Cerebellar nuclear complex (tissue), 1 donor: Measurements from ENCODE around the gene ETV3L.
A peak's percentile ranks its signal among the peaks of the same experiment; 100 is the strongest.

Source experiments
- DNase-seq, 2 experiments: peaks; one replicate each; lab custom pipeline; 2025; lab: John Stamatoyannopoulos, UW

Gene ETV3L

DNA sequence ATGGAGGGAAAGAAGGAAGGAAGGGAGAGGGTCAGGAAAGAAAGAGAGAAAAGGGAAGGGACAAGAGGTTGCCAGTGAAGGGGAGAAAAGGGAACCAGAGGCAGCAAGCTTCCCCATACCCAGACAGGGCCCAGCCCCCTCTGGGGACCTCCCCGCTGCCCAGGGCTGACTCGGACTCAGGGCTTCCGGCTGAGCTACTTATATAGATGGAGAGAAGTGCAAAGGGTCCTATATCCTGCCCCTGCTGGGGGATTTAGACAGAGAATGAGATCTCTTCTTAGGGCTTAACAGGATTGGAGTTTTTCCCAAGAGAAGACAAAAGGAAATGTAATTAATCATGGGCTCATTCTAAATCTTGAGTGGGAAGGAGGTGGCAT is at the start of gene ETV3L:
TSS of gene ETV3L (minus strand) at position 176 of the 377 bp plus-strand sequence. CDS start 285 bp downstream, outside the sequence.
- no peak for DNase-seq

DNA sequence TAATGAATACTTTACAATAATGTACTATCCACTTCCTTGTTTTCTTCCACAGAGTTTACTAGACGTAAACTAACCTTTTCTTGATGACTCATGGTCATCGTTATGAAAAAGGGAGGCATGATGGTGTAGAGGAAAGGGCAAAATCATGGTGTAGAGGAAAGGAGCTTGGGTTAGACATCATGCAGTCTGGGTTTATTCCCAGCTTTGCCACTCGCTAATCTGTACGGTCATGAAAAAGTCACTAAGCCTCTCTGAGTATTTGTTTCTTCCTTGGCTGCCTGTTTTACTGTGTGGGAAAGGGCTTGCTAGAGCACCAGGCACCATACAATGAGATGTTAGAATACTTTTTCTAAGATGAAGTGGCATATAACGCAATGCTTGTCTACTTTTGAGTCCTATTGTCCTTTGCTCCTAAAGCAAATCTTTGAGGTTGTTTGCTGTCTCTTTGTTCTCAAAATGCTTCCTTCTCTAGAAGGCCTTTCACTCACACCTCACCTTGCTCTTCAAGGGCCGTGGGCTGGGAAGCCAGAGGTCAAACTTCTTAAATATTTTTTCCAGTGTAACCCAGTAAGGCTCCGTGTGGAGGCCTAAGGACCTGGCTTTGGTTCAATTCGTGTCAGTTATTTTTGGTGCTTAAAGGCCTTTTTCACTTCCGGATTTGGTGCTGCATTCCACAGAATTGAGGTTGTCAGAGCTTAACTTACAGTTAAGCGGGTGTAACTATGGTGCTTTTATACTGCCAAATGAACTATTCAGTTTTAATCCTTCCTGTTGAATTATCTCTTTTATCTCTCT is 48.5 kb upstream of the ETV3L start:
- no peak for DNase-seq

DNA sequence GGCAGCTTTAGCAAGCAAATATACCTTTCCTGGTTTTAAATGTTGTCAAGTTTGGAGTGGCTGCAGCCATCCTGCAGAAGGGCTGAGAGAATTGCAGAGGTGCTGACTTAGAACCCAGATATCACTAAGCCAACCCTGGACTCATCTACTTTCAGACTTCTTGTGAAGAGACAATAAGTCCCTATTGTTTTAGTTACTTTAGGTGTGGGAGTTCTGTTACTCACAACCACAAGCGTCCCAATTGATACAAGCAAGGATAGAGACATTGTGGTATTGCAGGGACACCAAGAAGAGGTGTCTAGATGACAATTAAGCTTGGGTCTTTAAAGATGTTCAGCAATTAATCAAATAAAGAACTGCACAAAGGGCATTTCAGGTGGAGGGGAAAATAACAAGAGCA is 47.4 kb upstream of the ETV3L start:
- no peak for DNase-seq

DNA sequence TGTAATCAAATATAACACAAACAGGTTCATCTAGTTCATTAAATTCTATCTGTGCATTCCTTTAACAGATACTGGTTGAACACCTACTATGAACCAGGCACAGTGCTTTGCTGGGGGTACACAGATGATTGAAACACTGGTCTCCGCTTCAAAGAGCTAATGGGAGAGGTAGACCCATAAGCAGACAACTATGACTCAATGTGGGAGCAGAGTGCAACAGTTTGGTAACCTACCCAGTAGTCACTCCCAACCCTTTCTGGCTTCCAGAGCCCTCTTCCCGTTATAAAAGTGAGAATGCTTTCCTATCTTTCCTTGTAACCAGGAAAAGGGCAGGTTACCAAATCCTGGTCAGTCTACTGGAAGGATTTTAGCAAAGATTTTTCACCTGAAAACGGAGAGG is 46.6 kb upstream of the ETV3L start:
- DNase-seq: no peak

DNA sequence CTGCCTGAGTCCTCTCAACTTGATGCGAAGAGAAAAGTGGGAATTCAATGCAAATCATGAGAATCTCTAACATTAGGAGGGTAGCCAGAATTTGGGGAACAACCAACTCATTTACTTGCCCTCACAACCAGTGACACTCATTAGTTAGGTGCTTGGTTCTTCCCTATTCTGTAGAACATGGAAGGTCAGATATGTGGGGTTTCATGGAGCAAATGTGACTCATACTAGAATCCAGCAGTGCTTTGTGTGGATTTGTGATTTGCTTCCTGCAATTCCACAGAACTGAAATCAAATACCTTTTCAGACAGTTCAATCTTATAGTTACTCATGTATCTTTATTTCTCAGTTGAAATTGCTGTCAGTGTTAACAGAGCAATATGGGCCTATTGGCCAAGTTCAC is 45.5 kb upstream of the ETV3L start:
- DNase-seq: no peak

DNA sequence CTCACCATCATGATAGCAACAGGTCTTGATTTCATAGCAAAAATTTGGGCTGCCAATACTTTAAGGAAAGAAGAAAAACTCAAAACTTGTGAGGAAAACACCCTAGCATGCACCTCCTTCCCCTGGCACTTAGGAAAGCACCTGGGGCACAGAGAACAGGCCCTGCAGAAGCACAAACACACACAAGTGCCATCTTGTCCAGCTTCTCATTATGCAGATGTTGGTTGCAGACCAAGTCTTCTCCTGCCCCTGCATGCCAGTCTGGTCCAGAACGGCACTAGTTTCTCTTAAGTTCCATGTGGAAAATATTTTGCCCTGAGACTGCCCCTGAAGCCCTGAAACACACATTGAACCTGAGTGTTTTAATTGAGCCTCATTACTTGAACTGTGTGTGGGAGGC is 44.9 kb upstream of the ETV3L start:
- no peak for DNase-seq

DNA sequence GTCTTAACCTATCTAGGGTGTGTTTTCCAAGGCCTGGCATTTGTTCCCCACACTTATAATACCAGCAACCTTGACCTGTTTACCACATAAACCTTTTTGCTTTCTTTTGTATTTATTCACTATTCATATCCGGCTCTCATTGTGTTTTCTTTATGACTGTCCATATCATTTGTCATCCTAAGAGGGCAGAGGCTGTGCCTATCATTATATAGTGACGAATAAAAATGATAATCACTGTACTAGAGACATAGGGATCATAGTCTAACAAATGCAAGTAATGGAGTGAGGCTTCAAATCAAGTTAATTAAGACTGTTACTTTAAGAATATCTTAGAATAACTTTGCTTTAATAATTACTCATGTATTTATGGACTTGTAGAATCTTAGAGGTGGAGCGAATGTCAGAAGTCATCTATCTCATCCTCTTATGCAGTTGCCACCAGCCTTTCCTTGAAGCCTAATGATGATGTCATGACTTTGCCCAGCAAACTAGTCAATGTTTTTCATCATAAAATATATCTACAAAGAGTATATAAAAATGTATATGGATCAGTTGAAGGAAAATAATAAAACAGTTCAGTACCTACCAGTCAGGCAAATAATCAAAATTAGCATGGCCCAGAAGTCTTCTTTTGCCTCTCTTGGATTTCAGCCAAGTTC is 43.3 kb upstream of the ETV3L start:
- DNase-seq: no peak

DNA sequence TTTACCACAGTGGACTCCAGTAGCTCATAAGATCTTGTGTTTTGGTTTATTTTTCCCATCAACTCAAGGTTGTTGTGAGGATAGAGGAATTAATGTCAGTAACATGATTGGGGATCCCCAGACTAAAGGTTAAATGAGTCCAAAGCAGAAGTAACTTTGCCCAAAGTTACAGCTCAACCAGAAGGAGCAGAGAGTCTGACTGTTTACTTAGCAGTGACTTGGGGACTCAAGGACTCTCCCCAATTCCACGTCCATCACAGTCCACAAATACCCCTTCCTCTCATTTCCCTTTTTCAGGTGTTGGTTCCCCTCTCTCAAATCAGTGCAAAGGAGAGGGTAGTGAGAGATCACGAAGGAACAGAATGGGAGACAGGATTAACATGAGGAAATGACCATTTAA is 42.6 kb upstream of the ETV3L start:
- no peak for DNase-seq

DNA sequence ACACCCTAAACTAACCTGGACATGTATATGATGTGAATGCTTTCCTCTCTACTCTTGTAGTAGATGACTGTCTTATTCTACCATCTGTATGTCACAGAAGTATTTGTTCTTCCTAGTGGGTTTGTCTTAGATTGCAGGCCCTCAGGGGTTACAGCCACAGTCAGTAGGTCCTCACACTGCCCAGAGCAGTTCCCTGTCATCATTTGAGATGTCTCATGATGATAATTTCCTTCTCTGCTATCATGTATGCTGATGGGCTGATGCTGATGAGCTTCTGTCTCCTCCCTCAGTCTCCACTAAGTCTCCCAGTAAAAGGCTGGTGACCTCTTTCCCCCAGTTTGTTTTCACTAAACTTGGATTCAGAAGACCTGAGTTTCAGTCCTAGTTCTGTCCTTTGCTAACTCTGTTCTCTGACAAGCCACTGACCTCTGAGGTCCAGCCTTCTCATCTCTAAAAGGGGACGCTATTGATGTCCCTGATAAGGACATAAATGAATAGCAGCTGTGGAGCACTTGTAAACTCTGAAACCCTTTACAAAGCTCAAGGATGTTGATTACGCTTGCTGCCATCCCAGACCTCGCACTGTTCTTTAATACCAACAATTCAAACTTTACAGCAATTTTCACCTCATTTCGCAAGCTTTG is 41.7 kb upstream of the ETV3L start:
- DNase-seq: no peak

DNA sequence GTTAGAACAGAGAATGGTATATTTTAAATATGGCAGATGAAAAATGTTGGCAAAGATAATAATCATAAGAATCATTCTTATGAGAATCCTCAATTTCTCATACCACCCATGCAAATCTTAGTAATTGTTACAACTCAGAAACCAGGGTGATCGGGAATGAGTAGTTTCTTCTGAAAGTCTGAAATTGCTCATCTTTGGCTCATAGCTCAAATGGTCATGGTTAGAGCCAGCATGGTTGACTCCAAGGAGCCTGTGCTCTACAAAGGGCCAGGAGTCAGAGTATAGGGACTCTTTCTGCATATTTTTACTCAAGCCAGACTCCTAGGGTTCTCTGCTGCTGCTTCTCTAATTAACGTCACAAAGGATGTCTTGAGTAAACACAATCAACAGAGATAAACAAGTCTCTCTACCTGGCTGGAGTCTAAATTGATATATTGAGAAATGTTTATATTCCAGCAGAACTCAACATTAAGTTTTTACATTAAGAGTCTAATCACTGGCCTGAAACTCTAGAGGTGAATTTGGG is 40.5 kb upstream of the ETV3L start:
- DNase-seq: no peak

DNA sequence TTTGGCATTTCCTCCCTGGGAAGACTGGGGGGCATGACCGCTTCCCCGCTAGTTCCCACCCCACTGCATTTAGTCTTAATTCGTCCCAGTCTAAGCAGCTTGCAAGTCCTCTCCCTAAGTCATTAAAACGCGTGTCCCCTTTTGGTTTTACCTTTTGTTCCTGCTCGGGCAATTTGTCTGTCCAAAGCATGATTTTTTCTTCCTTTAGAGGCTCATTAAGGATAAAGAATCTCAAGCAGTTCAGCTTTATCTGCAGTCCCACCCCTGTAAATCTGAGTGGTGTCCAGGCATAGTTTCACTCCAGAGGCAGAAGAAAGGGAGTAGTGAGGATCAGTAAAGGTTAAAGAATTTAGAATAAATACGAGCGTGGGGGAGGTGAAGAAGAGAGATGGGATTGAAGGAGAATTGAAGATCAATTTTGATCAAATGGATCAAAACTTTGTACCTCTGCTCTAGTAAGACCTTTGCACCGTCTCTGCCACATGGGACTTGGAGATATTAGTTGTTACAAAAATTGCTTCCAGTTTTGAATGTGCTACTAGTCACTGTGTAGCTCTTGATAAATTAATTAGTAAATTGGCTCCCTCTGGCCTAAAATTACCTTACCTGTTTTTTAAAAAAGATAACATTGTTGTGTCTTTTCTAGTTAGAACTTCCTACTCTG is 39.6 kb upstream of the ETV3L start:
- no peak for DNase-seq

DNA sequence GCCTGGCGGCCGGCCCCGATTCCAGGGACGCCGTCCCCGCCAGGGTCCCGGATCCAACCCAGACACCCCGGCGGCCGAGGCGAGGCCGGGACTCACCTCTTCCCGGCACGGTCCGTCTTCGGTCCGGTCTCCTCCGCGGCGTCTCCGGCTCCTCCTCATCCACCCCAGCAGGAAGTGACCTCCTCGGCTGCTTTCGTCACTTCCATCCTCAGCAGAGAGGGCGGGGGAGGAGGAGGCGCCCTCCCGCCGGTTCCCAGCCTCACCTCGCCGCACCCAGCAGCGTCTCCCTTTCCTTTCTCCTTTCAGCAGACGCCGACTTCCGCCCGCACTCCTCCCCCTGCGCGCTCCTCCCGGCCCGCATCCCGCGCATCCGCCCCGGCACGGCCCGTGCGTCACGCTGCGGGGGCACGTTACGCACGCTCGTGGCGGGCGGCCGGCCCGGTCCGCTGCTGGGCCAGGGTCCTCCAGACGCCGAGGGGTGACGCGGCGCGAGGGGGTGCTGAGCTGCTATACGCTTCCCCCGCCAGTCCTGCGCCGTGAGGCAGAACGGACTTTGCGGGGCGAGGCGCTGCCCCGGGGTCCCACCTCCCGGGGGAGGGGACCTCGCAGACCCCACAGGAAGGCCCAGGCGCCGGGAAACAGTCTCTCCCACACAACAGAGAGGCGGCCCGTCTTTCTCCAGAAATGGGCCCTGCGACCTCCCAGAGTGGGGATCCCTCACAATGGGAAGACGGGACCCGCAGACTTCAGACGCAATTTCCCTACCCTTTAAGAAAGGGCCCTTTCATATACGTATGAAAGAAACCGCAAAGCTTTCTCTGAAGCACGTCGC is 38.8 kb upstream of the ETV3L start, which contains the start of gene ETV3:
TSS of gene ETV3 (minus strand) at position 176 of the 832 bp plus-strand sequence. CDS start 2,043 bp downstream, outside the sequence.
- peak in 1 of 2 experiments; percentile 92 for DNase-seq

DNA sequence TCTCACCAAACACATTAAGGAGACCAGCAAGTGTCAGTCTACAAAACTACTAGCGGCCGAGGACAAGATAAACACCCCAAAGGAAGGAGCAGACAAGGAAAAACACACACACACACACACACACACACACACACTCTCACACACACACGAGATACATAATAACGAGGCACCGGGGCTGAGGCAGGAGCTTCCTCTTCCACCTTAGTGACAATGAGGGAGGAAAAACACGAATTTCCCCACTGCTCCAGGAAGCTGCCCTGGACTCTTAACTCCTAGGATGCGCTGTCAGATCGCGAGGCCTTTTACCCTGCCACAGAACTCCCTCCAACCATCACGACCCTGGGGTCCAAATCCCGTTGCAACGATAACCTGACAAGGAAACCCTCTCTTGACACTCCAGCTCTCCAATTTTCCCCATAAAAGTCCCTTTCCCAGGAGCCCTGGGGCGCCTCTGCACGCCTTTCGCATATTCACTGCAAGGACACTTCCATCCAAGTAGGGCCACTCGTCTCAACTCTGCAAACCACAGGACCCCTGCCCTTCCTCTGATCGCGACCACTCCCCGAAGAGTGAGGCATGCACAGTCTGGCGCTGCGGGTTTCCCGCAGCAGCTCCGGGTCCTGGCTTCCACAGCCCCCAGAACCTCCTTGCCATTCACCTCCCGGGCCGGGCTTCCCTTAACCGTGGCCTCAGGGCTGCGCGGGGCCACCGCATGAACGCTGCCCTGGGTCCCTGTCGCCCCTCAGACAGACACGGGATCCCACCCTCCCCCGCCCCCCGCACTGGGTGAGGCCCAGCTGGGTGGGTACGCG is 38.0 kb upstream of the ETV3L start:
- no peak for DNase-seq

DNA sequence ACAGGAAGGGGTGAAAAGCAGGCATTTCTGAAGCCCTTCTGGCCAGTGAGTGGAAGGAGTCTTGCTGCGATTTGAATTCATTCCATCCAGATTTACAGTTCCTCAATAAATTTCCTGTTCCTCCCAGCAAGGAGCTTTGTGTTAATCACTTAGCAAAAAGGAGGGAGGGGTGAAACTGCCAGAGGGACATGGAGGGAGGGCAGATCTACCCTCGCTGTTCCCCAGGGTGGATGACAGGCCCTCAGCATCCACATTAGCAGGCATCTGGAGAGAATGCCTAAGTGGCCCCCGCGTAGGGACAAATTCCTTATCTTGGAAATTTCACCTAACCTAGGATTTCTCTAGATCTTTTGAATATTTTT is 37.4 kb upstream of the ETV3L start:
- DNase-seq: no peak

DNA sequence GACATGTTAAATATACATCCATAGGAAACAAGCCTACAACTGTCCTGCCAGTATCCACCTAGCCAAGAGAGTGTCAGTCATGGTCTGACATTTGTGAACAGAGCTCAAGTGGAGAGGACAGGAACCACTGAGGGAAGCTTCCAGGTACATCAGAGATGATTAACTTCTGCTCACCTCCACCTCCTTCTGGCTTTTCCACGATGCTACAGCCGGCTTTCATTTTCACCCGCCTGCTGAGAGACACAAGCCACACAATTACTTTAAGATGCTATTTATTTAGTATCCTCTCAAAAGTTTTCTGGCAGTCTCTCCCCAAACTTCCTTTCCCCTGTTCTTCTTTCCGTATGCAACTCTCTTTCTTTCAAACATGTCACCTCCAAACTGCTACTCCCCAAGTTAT is 36.5 kb upstream of the ETV3L start:
- DNase-seq: no peak

DNA sequence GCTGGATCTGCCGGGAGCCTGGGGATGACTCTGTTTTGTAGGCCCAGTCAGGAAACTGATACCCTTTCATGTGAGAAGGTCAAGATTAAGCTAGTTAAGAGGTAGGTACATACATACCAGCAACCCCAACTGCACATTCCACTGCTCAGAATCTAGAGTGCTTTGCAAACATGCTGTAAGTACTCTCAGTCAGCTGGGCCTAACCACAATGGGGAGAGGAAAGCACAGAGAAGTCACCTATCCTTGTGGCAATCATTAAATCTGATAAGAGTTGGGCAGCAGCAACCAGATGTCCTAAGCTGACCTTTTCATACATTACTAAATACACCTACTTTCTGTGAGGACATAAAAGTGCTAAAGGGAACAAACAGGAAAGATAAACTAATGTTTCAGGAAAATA is 36.0 kb upstream of the ETV3L start:
- DNase-seq: no peak

DNA sequence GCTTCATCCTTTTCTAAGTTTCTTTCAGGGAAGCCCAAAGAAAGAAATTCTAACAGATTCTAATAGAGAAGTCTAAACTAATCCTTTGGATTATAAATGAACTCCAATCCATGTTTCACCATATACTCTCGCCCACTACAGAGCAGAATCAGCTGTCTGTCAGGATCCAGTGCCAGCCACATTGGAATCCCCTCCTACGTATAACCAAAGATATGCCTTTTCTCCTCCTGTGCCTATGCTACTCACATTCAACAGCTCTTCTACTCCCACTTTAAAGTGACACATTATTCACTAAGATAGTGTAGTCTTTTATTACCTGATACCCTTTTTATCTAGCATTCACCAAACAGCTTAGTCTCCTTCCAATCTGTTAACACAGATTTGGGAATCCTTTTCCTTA is 35.5 kb upstream of the ETV3L start:
- no peak for DNase-seq

DNA sequence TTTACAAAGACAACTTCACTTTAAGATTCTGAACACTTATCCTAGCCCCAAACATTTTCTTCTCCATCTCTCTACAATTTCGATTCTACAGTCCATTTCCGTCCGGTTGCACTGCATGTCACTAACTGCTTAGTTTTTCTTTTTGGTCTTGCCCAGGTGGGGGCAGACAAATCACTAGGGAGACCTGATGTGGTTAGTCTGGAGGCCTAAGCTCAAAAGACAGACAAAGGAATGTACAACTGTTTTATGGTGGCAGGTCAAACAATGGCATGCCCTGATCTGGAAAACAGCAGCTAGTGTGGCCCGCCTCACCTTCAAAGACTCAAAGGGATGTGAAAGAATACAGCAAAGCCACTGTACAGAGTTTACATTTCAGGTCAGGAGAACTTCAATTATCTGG is 34.8 kb upstream of the ETV3L start:
- DNase-seq: no peak

DNA sequence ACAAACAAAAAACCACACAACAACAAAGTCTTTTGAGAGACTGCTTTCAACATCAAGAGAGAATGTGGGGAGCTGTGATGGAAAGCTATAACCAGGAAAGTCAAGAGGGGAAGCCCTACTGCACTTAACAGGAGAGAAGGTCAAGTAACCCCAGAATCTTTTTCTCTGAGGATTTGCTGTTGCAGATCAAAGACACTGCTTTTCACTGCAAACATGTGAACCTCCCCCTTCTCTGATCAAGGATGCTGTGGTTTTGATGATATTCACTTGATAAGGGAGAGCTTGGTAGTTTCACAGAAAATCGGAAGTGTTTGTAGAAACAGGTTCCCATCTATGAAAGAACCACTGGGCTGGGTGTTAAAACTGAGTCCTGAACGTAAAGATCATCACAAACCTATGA is 33.8 kb upstream of the ETV3L start:
- DNase-seq: no peak

DNA sequence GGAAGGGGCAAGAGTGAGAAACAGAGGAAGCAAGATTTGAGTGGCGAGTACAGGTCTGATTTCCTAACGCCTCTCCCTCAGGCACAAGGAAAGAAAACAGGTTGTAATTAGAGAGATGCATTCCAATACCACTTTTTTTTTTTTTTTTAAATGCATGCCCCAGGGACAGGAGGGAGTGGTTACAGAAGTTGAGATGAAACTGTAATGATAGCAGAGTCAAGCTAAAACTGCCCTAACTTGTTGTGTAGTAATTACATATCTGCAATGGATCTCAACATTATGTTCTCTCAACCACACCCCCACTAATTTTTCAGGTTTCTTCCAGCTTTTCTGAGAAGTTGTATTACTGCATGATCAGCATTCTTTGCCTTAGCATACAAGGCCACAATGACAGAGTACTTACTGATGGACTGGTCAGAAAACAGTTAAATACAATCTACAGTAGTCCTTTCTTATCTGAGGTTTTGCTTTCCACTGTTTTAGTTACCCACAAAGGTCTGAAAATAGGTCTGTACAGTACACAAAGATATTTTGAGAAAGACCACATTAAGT is 33.1 kb upstream of the ETV3L start:
- no peak for DNase-seq
